NCI-H446 (cell line): ENCODE results near the gene FGR.
A peak's percentile ranks its signal among the peaks of the same experiment; 100 is the strongest.

Source experiments
- DNase-seq, 2 experiments: peaks; one replicate each; lab custom pipeline; 2025; lab: John Stamatoyannopoulos, UW

The FGR gene

GRCh38 chr1:27615346-27616192 lies 19.4 kb downstream of the FGR start:
- DNase-seq: no peak

DNA sequence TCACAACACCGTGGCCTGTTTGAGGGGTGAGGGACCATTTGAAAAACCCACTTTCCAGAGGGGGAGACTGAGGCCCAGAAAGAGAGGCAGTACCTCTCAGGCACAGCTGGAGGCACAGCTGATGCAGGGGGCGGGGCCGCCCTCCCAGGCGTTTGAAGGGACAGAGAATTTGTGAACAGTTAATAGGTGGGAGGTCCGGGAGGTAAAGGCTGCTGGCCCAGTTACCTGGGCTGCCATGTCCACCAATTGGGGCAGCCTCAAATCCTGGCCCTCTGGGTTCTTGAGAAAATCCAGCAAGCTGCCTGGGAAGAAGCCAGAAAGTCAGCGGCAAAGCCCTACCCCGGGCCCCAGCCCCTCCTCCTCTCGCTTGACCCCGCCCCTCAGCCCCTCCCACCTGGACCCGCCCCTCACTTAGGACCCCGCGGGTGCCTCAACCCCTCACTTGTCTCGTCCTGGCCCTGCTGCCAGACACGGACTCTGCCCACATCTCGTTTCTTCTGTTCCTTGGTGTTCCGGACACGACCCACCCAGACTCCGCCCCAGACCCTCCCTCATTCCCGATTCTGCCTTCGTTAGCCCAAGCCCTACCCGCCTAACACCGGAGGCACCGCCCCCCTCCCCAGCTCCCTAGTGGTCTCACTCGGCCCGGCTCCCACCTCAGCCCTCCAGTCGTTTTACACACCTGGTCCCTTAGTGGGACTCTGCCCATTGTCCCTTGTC lies 20.2 kb downstream of the FGR start:
- no peak for DNase-seq

DNA sequence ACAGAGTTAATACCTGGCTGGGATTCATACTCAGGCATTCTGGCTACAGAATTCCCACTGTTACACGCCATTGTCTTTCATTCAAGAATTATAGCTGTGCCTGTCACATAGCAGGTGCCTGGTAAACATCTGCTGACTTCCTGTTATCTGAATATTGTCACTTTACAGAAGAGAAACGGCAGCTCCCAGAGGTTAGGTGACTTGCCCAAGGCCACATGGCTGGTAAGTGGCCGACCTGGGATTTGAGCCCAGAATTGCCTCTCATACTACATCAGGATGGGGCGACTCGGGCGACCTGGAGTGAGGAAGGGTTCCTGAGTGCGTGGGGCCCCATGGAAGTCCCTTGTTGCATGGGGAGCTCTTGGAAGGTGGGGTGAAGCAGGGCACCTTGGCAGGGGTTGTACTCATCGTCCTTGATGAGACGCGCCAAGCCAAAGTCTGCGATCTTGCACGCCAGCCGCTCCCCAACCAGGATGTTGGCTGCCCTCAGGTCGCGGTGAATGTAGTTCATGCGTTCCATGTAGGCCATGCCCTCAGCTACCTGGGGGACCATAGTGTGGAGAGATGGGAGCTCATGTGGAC lies 20.9 kb downstream of the FGR start:
- no peak for DNase-seq

DNA sequence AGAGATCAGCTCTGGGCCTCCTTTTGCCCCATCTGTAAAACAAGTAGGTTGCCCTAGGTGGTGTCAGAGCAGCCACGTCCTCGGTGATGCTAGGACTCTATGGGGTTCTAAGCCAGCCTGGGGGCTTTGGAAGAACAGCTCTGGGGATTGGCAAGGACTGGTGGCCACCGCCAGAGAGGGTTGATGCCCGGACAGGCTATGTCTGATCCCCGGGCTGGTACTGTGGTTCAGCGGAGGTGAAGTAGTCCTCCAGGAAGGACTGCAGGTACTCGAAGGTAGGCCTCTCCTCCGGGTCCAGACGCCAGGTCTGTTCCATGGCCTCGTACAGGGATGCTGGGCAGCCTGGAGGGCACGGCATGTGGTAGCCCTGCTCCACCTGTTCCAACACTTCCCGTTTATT lies 22.3 kb downstream of the FGR start:
- no peak for DNase-seq

DNA sequence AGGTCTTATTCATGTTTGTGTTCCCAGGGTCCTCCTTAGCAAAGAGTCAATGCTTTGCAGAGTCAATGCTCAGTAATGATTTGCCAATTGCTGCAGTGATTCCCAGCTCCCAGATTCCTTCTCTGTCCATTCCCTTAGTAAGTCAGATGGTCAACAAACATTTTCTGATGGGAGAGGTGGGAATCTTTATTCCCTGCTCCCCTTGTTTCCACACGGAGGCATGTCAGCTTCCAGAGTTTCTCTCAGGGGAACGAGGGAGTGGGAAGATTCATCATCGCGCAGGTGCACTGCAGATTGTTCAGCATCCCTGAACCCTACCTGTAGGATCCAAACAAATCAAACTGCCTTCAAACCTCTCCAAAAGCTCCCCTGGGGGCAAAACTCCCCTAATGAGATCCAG lies 23.5 kb downstream of the FGR start:
- DNase-seq: no peak

- no peak for DNase-seq
Measured at GRCh38 chr1:27609618-27610240, 25.3 kb downstream of the FGR start.

DNA sequence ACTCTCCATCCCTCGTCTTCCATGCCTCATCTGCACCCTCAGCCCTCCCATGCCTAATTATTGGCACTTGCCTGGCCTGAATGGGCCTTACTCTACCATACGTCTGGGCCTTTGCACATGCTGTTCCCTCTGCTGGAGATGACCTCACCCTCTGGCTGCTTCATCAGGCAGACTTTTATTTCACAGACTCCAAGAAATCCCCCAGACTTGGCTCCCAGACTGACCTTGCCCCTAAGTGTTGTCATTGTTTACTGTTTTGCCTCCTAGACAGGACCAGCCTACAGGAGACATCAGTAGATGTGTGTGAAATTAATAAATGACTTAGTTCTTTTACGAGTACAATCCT lies 25.8 kb downstream of the FGR start:
- DNase-seq: no peak

DNA sequence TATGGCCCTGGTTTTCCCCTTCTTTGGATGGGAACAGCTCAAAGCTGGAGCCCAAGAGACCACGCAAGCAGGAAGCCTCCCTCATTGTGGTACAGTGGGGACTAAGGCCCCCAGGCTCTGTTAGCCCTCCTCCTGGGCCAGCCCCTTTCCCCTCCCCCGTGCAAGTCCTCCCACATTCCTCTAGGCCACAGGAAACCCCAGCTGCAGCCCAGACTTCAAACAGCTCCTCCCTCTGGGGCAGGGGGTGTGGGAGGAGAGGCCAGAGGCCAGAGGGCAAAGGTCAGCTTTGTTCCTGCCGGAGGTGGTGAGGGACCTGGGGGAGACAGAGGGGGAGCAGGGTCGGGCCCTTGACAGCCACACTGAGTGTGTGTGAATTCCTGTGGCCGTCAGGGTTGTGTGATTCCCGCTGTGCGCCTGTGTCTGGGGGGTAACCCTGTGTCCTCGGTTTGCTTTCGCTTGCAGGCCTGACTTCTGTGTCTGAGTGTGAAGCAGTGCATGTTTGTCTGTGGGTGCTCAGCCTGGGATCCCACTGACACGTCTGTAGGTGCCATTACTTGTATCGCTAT lies 27.7 kb downstream of the FGR start:
- DNase-seq: no peak

DNA sequence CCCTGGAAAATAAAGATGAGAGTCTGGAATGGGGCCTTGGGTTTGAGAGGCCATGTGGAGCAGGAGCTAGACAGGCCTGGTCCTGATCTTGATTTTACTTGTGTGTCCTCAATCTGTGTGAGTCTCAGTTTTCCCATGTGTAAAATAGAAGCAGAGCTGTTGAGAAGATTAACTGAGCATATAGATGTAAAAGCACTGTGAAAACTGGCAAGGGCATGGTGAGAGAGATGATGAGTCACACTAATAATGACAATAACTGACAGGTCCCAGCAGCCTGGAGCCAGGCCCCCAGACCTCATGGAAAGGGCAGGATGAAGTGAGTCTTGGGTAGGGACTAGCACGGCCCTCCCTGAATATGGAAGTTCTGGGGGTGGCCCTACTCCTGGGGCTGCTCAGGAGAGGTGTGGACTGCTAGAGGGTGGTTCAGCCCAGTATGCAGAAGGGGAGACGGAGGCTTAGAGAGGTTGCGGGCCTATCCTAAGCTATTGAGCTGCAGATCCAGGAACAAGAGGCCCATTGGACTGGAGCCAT lies 28.2 kb downstream of the FGR start:
- peak in 1 of 2 experiments; percentile 49 for DNase-seq

GRCh38 chr1:27605796-27606707 lies 28.9 kb downstream of the FGR start:
- DNase-seq: peak; percentile 57 to 83

DNA sequence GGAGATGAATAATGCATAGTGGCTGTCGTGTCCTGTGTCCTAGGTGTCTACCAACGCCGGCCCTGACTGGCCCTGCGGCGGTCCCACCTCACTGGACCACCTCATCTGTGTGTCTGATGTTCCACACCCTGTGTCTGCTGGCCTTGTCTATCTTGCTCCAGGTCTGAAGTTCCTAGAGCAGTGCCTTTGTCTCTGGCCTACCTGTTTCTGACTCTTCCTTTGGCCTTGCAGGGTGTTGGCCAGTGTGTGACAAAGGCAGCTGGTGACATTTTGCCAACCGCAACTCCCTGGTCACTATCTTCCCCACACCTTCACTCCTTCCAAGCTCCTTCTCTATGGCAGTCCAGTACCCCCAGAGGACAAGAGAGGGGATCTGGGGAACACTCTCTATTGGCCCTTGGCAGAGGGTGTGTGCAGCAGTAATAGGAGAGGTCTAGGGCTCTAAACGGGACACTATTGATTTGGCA lies 29.7 kb downstream of the FGR start:
- no peak for DNase-seq

- no peak for DNase-seq
Measured at GRCh38 chr1:27604579-27605299, 30.2 kb downstream of the FGR start.

DNA sequence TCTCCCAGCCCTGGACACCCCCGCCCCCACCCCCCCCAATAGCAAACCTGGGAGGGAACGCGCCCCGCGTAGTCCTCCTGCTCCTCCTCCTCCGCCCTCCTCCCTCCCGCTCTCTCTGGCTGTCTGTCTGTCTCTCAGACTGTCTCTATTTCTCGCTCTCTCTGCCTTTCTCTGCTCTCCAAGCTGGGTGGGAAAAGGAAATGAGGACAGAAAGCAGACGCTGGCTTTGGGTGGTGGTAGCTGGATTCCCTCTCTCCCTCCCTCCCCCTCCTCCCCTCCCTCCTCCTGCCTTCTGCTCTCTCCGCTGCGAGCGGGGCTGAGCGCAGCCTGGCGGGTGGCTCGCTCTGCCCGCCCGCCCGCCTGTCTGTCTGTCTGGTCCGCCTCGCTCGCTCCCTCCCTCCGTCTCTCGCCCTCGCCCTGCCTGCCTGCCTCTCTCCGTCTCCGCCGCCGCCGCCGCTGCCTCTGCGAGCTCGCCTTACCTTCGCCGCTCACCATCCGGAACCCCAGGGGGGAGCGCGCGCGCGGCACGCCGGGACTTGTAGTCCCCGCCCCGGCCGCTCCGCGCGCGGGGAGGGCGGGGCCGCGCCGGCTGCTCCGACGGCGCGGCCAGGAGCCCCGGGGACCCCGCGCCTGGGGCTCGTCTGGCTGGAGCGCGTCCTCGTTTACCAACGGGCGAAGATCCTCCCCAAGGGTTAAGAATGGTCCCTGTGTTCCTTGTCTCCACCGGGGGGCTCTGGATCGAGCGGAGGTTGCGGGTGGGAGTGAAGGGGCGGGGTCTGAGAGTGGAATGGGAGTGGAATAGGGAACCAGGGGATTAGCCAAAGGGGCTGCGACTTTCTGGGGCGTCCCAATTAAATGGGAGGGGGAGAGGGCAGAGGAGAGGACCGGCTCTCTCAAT lies 31.1 kb downstream of the FGR start, which contains the start of gene AHDC1:
Gene AHDC1, minus strand, starts transcription at position 464 of the 898 bp plus-strand sequence. CDS start 52,029 bp downstream, outside the sequence.
- peak; percentile 86 to 91 for DNase-seq

GRCh38 chr1:27603309-27603680 lies 31.7 kb downstream of the FGR start:
- peak in 1 of 2 experiments; percentile 50 for DNase-seq

- no peak for DNase-seq
Measured at GRCh38 chr1:27602462-27603308, 32.3 kb downstream of the FGR start.

DNA sequence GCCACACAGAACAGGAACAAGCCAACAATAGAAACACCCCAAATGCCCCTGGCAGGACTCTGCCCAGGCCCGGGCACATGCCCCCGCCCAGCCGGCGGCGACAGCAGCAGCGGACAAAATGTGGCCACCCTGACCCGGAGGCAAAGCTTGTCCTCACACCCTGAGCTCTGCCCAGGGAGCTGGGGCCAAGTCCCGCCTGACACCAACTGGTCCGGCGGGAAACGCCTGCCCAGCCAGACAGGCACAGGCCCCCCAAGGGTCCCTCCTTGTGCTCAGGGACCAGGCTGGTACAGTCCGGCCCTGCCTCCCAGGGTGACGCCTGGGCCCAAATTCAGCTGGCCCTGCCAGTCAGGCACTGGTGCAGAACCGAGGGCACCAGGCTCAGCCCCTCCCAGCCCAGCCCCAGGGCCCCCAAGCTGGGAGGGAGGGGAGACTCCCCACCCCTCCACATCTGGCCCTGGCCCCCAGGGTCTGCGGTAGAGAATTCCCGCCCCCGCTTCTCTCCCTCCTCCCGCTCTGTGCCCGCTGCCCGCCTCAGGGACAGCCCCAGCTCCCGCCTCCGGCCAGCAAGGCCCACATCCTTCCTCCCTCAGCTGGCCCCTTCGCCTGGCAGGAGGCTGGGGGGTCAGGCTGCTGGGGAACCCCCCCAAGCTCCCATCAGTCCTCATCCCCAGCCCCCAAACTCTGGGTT lies 33.1 kb downstream of the FGR start:
- no peak for DNase-seq

DNA sequence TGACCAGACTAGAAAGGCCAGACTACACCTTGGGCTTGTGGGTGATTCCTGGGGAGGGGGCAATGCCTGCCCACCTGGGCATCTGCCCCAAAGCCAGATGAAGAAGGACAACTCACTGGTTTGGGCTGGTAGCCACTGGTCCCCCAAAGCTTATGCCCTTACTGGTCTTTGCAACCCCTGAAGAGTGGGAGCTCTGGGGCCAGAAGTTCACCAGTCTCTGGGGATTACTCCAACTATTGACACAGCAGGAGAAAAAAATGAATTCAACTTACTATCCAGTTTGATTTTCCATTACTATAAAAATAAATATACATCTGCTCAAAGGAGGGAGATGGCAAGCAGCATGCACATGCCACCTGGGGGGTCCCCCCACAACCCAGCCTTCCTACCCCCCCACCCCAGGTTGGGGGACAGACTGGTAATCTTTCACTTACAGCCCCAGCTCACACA lies 33.6 kb downstream of the FGR start:
- DNase-seq: no peak
